Measurements from ENCODE around the gene COL8A1. TPM values are rescaled to one million over a fixed set of nuclear protein-coding genes. Genes with fewer than 3 reads are reported as not detected.

Gene COL8A1
- total RNA-seq, 3 donors from 2014 or later: 0.11 TPM; not detected in 2

GRCh38 chr3:99696497-99696896 lies 58.1 kb downstream of the COL8A1 start:
- Mint-ChIP-seq H3K4me1 (ENCODE audit: low read depth) (no peaks in the 10 kb centered on the region), H3K36me3 (ENCODE audit: insufficient read depth) (no peaks in the 10 kb centered on the region), H3K4me3 (no peak overlapping the region), H3K9me3 (no peaks in the 10 kb centered on the region), H3K27me3 (ENCODE audit: low read depth) (peaks cover 5% of the 10 kb centered on the region)
- DNase-seq (no peak), ATAC-seq (no peak)

DNA sequence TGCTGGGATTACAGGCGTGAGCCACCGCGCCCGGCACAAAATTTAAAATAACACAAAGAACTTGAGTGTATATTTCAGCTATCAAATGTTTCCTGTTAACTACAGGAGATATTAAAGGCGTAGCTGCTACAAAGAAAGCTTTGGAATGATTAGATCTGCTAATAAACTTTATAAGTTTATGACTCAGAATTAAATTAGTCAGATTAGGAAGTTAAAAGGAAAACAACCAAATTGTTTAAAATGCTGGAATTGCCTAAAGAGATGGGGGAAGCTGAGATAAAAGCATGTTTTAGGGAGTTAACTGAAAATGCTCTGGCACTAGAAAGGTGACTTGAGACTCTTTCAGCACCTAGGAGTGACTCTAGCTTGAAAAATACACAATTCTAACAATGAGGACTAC lies 58.9 kb downstream of the COL8A1 start:
- no peaks in the 10 kb centered on the region for H3K9me3 Mint-ChIP-seq
- H3K27me3 Mint-ChIP-seq (ENCODE audit: low read depth): peaks cover 5% of the 10 kb centered on the region
- DNase-seq (no peak), ATAC-seq (no peak)
- H3K4me1 Mint-ChIP-seq (ENCODE audit: low read depth): no peaks in the 10 kb centered on the region
- no peaks in the 10 kb centered on the region for H3K36me3 Mint-ChIP-seq (ENCODE audit: insufficient read depth)
- no peak overlapping the region for H3K4me3 Mint-ChIP-seq

GRCh38 chr3:99698932-99699331 lies 60.5 kb downstream of the COL8A1 start:
- no peak overlapping the region for H3K4me3 Mint-ChIP-seq
- peaks cover 3% of the 10 kb centered on the region for H3K27me3 Mint-ChIP-seq (ENCODE audit: low read depth)
- no peaks in the 10 kb centered on the region for H3K36me3 Mint-ChIP-seq (ENCODE audit: insufficient read depth)
- no peaks in the 10 kb centered on the region for H3K4me1 Mint-ChIP-seq (ENCODE audit: low read depth)
- ATAC-seq (no peak), DNase-seq (no peak)
- no peaks in the 10 kb centered on the region for H3K9me3 Mint-ChIP-seq

DNA sequence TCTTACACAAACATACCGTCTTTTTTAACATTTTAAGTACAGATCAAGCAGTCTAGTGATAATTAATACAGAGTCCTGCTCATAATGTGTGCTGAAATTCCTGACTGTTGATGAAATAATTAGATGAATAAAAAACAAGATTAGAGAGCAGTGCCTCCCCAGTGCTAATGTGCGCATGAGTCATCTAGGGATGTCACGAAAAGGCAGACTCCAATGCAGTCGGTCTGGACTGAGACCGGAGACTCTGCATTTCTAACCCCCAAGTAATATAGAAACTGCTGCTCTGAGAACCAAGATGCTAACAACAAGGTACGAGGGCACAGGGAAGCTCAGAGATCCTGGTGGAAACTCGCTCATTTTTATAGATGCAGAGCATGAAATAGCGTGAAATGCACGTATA lies 61.4 kb downstream of the COL8A1 start:
- H3K36me3 Mint-ChIP-seq (ENCODE audit: insufficient read depth): no peaks in the 10 kb centered on the region
- no peak overlapping the region for H3K4me3 Mint-ChIP-seq
- no peaks in the 10 kb centered on the region for H3K4me1 Mint-ChIP-seq (ENCODE audit: low read depth)
- no peak for DNase-seq
- H3K27me3 Mint-ChIP-seq (ENCODE audit: low read depth): peaks cover 3% of the 10 kb centered on the region
- no peaks in the 10 kb centered on the region for H3K9me3 Mint-ChIP-seq
- ATAC-seq: no peak

DNA sequence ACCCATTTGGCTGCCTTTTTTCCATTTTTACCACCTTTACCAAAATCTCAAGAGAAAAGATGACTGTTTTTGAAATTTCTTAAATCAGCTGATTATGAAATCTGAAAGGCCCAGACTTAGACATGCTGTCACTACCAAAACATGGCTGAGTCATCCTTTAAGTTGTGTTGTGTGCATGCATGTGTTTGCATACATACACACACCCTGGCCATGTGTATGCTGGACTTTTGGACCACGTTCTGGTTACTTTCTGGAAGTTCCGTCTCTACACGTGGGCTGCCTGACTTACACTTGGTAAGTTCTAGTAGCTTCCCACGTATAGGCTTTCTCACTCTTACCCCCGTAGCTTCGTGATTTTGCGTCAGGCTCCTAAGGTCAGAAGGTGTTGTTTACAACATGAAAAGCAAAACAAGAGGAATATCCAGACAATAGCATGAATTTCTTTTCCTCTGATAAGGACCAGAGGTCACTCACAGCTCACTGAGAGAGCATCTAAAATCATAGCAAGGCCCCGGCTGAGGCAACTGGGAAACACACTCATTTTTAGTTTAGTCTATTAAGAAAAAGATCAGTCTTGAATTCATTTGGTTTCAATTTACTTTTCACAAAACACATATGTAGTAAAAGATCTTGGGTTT lies 62.4 kb downstream of the COL8A1 start:
- Mint-ChIP-seq H3K27me3 (ENCODE audit: low read depth) (peaks cover 1% of the 10 kb centered on the region), H3K36me3 (ENCODE audit: insufficient read depth) (no peaks in the 10 kb centered on the region), H3K4me1 (ENCODE audit: low read depth) (no peaks in the 10 kb centered on the region), H3K9me3 (no peaks in the 10 kb centered on the region), H3K4me3 (no peak overlapping the region)
- no peak for ATAC-seq
- no peak for DNase-seq

- Mint-ChIP-seq H3K27me3 (ENCODE audit: low read depth) (peaks cover 1% of the 10 kb centered on the region), H3K9me3 (no peaks in the 10 kb centered on the region), H3K4me3 (no peak overlapping the region), H3K36me3 (ENCODE audit: insufficient read depth) (no peaks in the 10 kb centered on the region), H3K4me1 (ENCODE audit: low read depth) (no peaks in the 10 kb centered on the region)
- ATAC-seq: no peak
- no peak for DNase-seq
Observed at GRCh38 chr3:99702953-99703943, 64.9 kb downstream of the COL8A1 start.

- no peak for ATAC-seq
- Mint-ChIP-seq H3K36me3 (ENCODE audit: insufficient read depth) (no peaks in the 10 kb centered on the region), H3K4me1 (ENCODE audit: low read depth) (no peaks in the 10 kb centered on the region), H3K9me3 (no peaks in the 10 kb centered on the region), H3K27me3 (ENCODE audit: low read depth) (peaks cover 1% of the 10 kb centered on the region), H3K4me3 (no peak overlapping the region)
- DNase-seq: no peak
Observed at GRCh38 chr3:99704417-99704816, 66.0 kb downstream of the COL8A1 start.

DNA sequence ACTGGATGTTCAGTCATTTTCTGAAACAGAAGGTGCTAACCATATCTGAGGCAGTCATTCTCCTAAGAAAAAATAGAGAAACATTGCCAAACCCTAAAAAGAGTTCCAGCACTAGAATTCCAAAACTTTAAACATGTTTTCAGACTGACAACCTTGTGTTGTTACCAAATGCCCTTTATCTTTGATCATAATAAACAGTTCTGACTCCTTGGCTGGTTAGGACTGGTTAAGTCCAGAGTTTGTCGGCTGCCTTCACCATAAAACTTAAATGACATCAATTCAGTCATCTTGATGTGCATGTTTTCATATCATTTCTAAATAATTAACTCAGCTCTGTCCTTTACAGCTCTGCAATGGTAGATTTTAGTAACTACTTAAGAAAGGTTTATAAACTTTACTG lies 68.0 kb downstream of the COL8A1 start:
- DNase-seq: no peak
- no peak overlapping the region for H3K4me3 Mint-ChIP-seq
- H3K36me3 Mint-ChIP-seq (ENCODE audit: insufficient read depth): no peaks in the 10 kb centered on the region
- no peaks in the 10 kb centered on the region for H3K27me3 Mint-ChIP-seq (ENCODE audit: low read depth)
- no peaks in the 10 kb centered on the region for H3K4me1 Mint-ChIP-seq (ENCODE audit: low read depth)
- no peak for ATAC-seq
- no peaks in the 10 kb centered on the region for H3K9me3 Mint-ChIP-seq

GRCh38 chr3:99708207-99708745 lies 69.9 kb downstream of the COL8A1 start:
- Mint-ChIP-seq H3K4me1 (ENCODE audit: low read depth) (no peaks in the 10 kb centered on the region), H3K36me3 (ENCODE audit: insufficient read depth) (no peaks in the 10 kb centered on the region), H3K27me3 (ENCODE audit: low read depth) (no peaks in the 10 kb centered on the region), H3K4me3 (no peak overlapping the region), H3K9me3 (no peaks in the 10 kb centered on the region)
- ATAC-seq (no peak), DNase-seq (no peak)

DNA sequence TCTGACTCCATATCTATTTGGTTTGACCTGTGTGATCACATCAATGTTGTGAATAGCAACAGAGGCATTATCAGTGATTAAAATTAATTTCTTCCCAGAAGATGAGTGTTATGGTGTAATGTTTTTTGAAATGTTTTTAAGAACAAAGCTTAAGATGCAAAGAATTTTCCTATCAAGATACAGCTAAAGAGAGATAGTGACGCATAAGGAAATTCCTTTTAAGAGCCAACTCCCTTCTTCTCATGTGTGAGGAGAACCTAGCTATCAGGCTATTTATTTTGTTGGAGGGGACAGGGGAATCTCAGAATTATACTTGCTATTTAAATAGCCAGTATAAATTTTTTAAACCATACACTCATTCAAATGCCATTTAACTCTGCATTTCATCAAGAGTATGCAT lies 71.3 kb downstream of the COL8A1 start:
- no peaks in the 10 kb centered on the region for H3K9me3 Mint-ChIP-seq
- ATAC-seq (no peak), DNase-seq (no peak)
- peaks cover 6% of the 10 kb centered on the region for H3K27me3 Mint-ChIP-seq (ENCODE audit: low read depth)
- H3K4me3 Mint-ChIP-seq: no peak overlapping the region
- H3K4me1 Mint-ChIP-seq (ENCODE audit: low read depth): no peaks in the 10 kb centered on the region
- no peaks in the 10 kb centered on the region for H3K36me3 Mint-ChIP-seq (ENCODE audit: insufficient read depth)

- DNase-seq (no peak), ATAC-seq (no peak)
- Mint-ChIP-seq H3K27me3 (ENCODE audit: low read depth) (peaks cover 7% of the 10 kb centered on the region), H3K36me3 (ENCODE audit: insufficient read depth) (no peaks in the 10 kb centered on the region), H3K4me1 (ENCODE audit: low read depth) (no peaks in the 10 kb centered on the region), H3K4me3 (no peak overlapping the region), H3K9me3 (no peaks in the 10 kb centered on the region)
Observed at GRCh38 chr3:99710094-99710493, 71.7 kb downstream of the COL8A1 start.

GRCh38 chr3:99711351-99711750 lies 73.0 kb downstream of the COL8A1 start:
- DNase-seq: no peak
- no peak for ATAC-seq
- Mint-ChIP-seq H3K27me3 (ENCODE audit: low read depth) (peaks cover 10% of the 10 kb centered on the region), H3K4me3 (no peak overlapping the region), H3K4me1 (ENCODE audit: low read depth) (no peaks in the 10 kb centered on the region), H3K9me3 (no peaks in the 10 kb centered on the region), H3K36me3 (ENCODE audit: insufficient read depth) (no peaks in the 10 kb centered on the region)

- DNase-seq (no peak), ATAC-seq (no peak)
- Mint-ChIP-seq H3K27me3 (ENCODE audit: low read depth) (peaks cover 10% of the 10 kb centered on the region), H3K36me3 (ENCODE audit: insufficient read depth) (no peaks in the 10 kb centered on the region), H3K4me1 (ENCODE audit: low read depth) (no peaks in the 10 kb centered on the region), H3K4me3 (no peak overlapping the region), H3K9me3 (no peaks in the 10 kb centered on the region)
Observed at GRCh38 chr3:99712291-99712954, 74.0 kb downstream of the COL8A1 start.

DNA sequence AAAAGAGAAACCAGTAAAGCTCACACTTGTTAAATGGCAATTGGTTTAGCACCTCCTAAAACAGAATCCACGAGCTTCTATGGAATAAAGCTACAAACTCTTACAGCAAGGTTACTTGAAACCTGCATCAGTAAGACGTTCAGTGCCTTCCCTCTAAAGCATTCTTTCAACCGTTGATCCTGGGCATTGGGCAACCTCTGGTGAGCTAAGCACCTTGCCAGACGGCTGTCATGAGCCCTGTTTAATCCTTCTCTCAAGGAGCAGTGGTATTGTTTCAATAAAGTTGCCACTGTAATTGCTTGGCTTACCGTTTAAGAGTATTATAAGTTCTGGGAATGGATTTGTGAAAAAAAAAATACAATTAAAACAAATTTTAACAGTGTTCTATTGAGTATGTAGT lies 75.0 kb downstream of the COL8A1 start:
- no peak for DNase-seq

More for the DNA sequence above, 75.0 kb downstream of the COL8A1 start:
- no peak overlapping the region for H3K4me3 Mint-ChIP-seq
- peaks cover 10% of the 10 kb centered on the region for H3K27me3 Mint-ChIP-seq (ENCODE audit: low read depth)
- no peaks in the 10 kb centered on the region for H3K9me3 Mint-ChIP-seq
- H3K36me3 Mint-ChIP-seq (ENCODE audit: insufficient read depth): no peaks in the 10 kb centered on the region
- ATAC-seq: no peak
- no peaks in the 10 kb centered on the region for H3K4me1 Mint-ChIP-seq (ENCODE audit: low read depth)

Data from activated T-cell treated with anti-CD3 and anti-CD28 coated beads, Interleukin-2, amount 50 U/mL, for 4 hours (primary cell).